DMS 273 treated with DMSO at 0.1 percent for 48 hours (cell line): ENCODE results near the gene CTNNA3.

Experiments used
- DNase-seq: peaks from one replicate; lab custom pipeline; 2025; lab: John Stamatoyannopoulos, UW

The CTNNA3 gene

GRCh38 chr10:66811211-66811610 is 884.8 kb downstream of the CTNNA3 start:
- no peak for DNase-seq

- DNase-seq: no peak
These were observed 886.6 kb downstream of the CTNNA3 start for GRCh38 chr10:66809402-66809801.

- DNase-seq: no peak
These were observed 890.4 kb downstream of the CTNNA3 start for GRCh38 chr10:66805612-66806011.

- no peak for DNase-seq
These were observed 891.0 kb downstream of the CTNNA3 start for GRCh38 chr10:66804962-66805361.

- no peak for DNase-seq
These were observed 892.8 kb downstream of the CTNNA3 start for GRCh38 chr10:66803174-66803573.

- no peak for DNase-seq
These were observed 896.5 kb downstream of the CTNNA3 start for GRCh38 chr10:66799474-66799873.

GRCh38 chr10:66795866-66796265 is 900.1 kb downstream of the CTNNA3 start:
- DNase-seq: no peak

GRCh38 chr10:66792441-66792840 is 903.6 kb downstream of the CTNNA3 start:
- DNase-seq: no peak

GRCh38 chr10:66788178-66788987 is 907.6 kb downstream of the CTNNA3 start:
- no peak for DNase-seq

- DNase-seq: no peak
These were observed 909.3 kb downstream of the CTNNA3 start for GRCh38 chr10:66786709-66787108.

- DNase-seq: no peak
These were observed 911.2 kb downstream of the CTNNA3 start for GRCh38 chr10:66784770-66785169.

- DNase-seq: no peak
These were observed 912.7 kb downstream of the CTNNA3 start for GRCh38 chr10:66783316-66783715.

- no peak for DNase-seq
These were observed 913.2 kb downstream of the CTNNA3 start for GRCh38 chr10:66782776-66783175.

GRCh38 chr10:66782144-66782543 is 913.9 kb downstream of the CTNNA3 start:
- no peak for DNase-seq

- DNase-seq: no peak
These were observed 915.2 kb downstream of the CTNNA3 start for GRCh38 chr10:66780796-66781195.

- no peak for DNase-seq
These were observed 917.6 kb downstream of the CTNNA3 start for GRCh38 chr10:66778351-66778750.

- DNase-seq: no peak
These were observed 918.3 kb downstream of the CTNNA3 start for GRCh38 chr10:66777665-66778064.

- DNase-seq: no peak
These were observed 922.5 kb downstream of the CTNNA3 start for GRCh38 chr10:66773472-66773817.

GRCh38 chr10:66772548-66773471 is 923.2 kb downstream of the CTNNA3 start:
- DNase-seq: no peak

- DNase-seq: no peak
These were observed 928.3 kb downstream of the CTNNA3 start for GRCh38 chr10:66767707-66768106.

GRCh38 chr10:66762218-66762729 is 933.7 kb downstream of the CTNNA3 start:
- no peak for DNase-seq

GRCh38 chr10:66760941-66761340 is 935.1 kb downstream of the CTNNA3 start:
- DNase-seq: no peak

- DNase-seq: no peak
These were observed 940.5 kb downstream of the CTNNA3 start for GRCh38 chr10:66755474-66755873.
